Gastrocnemius medialis (tissue), 4 donors: ENCODE data around the gene RPS2.

ENCODE experiments used
- POLR2A ChIP-seq, 2 donors: fragments of 450-650 bp; IDR thresholded peaks; one replicate each; pipeline ENCODE4 v1.6.1; 2017; ENCODE audit warnings: antibody characterized with exemption in 2 of 2, mild to moderate bottlenecking in 2 of 2, moderate library complexity in 2 of 2
- TF ChIP-seq, protein P1 (sequence below), 5 experiments: fragments of 450-650 bp in 3 of 5; fragments of 200-600 bp in 2 of 5; sonication (generic) in 2 of 5; IDR thresholded peaks in 4 of 5; conservative IDR thresholded peaks in 1 of 5; 1 replicate in 4 of 5; 2 replicates in 1 of 5; pipeline ENCODE4 v1.5.1; 2016 to 2019; ENCODE audit warnings: antibody characterized with exemption in 5 of 5, mild to moderate bottlenecking in 3 of 5, moderate library complexity in 3 of 5

DNA sequence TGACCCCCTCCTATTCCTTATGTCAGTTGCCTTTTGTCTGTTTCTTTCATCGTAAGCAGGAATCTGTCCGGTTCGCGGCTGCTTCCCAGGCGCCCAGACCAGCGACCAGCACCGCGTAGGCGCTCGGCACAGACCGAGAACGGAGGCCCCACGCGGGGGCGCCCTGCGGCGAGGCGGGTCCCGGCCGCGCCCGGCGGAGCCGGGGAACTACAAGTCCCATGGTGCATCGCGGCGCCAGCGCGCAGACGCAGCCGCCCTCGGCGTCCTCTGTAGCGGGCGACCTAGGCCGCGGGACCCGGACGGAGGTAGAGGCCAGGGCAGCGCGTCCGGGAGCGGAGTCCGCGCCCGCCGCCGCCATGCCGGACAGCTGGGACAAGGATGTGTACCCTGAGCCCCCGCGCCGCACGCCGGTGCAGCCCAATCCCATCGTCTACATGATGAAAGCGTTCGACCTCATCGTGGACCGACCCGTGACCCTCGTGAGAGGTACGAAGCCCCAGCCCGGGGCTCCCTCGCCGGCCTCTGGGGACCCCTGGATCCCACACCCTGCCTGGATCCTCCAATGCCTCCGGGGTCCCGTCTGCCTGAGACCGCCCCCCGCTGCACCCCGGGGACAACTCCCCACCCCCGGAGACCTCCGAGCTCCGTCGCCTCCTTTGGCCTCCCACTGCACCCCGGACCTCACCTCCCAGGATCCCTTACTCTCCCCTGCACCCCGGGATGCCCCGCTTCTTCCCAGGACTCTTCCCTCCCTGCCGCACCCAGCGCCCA is 5.2 kb downstream of the RPS2 start, which contains the start of gene NDUFB10:
- TF ChIP-seq, protein P1, sequence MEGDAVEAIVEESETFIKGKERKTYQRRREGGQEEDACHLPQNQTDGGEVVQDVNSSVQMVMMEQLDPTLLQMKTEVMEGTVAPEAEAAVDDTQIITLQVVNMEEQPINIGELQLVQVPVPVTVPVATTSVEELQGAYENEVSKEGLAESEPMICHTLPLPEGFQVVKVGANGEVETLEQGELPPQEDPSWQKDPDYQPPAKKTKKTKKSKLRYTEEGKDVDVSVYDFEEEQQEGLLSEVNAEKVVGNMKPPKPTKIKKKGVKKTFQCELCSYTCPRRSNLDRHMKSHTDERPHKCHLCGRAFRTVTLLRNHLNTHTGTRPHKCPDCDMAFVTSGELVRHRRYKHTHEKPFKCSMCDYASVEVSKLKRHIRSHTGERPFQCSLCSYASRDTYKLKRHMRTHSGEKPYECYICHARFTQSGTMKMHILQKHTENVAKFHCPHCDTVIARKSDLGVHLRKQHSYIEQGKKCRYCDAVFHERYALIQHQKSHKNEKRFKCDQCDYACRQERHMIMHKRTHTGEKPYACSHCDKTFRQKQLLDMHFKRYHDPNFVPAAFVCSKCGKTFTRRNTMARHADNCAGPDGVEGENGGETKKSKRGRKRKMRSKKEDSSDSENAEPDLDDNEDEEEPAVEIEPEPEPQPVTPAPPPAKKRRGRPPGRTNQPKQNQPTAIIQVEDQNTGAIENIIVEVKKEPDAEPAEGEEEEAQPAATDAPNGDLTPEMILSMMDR (IDR thresholded peaks at IDR 0.05 in 4 of 5, conservative IDR thresholded peaks at IDR 0.05 in 1 of 5) = peak; percentile 50 to 79 (median 59)
- peak; percentile 93 to 94 for TF ChIP-seq POLR2A (IDR thresholded peaks at IDR 0.05)
